ENCODE results near the gene NIPAL3.

The NIPAL3 gene

GRCh38 chr1:24424990-24425389 lies 9.4 kb downstream of the NIPAL3 start:
- DNase-seq (ENCODE audit: low read depth in 1 of 2, low spot score in 1 of 2) = no peak
- Histone ChIP-seq H3K27ac (replicated peaks) (no peak overlapping the region), H3K27me3 (ENCODE audit: insufficient read depth, poor library complexity, severe bottlenecking) (no peaks in the 10 kb centered on the region), H3K4me3 (replicated peaks; ENCODE audit: insufficient read depth, low read length) (no peak overlapping the region)
- TF ChIP-seq, protein P1, sequence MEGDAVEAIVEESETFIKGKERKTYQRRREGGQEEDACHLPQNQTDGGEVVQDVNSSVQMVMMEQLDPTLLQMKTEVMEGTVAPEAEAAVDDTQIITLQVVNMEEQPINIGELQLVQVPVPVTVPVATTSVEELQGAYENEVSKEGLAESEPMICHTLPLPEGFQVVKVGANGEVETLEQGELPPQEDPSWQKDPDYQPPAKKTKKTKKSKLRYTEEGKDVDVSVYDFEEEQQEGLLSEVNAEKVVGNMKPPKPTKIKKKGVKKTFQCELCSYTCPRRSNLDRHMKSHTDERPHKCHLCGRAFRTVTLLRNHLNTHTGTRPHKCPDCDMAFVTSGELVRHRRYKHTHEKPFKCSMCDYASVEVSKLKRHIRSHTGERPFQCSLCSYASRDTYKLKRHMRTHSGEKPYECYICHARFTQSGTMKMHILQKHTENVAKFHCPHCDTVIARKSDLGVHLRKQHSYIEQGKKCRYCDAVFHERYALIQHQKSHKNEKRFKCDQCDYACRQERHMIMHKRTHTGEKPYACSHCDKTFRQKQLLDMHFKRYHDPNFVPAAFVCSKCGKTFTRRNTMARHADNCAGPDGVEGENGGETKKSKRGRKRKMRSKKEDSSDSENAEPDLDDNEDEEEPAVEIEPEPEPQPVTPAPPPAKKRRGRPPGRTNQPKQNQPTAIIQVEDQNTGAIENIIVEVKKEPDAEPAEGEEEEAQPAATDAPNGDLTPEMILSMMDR (IDR thresholded peaks at IDR 0.05; ENCODE audit: insufficient read depth, low read length) = no peak
- TF ChIP-seq, protein P2, sequence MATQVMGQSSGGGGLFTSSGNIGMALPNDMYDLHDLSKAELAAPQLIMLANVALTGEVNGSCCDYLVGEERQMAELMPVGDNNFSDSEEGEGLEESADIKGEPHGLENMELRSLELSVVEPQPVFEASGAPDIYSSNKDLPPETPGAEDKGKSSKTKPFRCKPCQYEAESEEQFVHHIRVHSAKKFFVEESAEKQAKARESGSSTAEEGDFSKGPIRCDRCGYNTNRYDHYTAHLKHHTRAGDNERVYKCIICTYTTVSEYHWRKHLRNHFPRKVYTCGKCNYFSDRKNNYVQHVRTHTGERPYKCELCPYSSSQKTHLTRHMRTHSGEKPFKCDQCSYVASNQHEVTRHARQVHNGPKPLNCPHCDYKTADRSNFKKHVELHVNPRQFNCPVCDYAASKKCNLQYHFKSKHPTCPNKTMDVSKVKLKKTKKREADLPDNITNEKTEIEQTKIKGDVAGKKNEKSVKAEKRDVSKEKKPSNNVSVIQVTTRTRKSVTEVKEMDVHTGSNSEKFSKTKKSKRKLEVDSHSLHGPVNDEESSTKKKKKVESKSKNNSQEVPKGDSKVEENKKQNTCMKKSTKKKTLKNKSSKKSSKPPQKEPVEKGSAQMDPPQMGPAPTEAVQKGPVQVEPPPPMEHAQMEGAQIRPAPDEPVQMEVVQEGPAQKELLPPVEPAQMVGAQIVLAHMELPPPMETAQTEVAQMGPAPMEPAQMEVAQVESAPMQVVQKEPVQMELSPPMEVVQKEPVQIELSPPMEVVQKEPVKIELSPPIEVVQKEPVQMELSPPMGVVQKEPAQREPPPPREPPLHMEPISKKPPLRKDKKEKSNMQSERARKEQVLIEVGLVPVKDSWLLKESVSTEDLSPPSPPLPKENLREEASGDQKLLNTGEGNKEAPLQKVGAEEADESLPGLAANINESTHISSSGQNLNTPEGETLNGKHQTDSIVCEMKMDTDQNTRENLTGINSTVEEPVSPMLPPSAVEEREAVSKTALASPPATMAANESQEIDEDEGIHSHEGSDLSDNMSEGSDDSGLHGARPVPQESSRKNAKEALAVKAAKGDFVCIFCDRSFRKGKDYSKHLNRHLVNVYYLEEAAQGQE (IDR thresholded peaks at IDR 0.05; ENCODE audit: insufficient replicate concordance, low read depth) = no peak
- no peak for TF ChIP-seq POLR2AphosphoS5 (IDR thresholded peaks at IDR 0.05; ENCODE audit: low read depth)
- no peak for TF ChIP-seq SPI1 (IDR thresholded peaks at IDR 0.05; ENCODE audit: borderline replicate concordance, low read depth)
- no peak for TF ChIP-seq GABPA (IDR thresholded peaks at IDR 0.05; ENCODE audit: low read depth)

DNA sequence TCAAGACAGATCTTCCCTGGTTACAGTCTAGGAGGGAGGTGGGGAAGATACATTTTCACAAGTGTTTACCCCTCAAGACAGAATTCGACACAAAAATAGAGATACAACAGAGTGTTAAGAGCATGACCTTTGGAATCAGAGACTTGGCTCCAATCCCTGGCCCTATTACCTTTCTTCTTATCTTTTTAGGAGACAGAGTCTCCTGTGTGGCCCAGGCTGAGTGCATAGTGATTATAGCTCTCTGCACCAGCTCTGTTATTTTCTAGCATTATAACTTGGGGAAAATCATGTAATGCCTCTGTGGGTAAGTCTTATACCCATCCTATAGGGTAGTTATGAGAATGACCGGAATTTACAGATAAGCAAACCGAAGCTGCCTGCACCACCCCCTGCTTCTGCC lies 9.8 kb downstream of the NIPAL3 start:
- TF ChIP-seq, protein P1 (IDR thresholded peaks at IDR 0.05; ENCODE audit: insufficient read depth, low read length) = no peak
- TF ChIP-seq GABPA (IDR thresholded peaks at IDR 0.05; ENCODE audit: low read depth) (no peak), SPI1 (IDR thresholded peaks at IDR 0.05; ENCODE audit: borderline replicate concordance, low read depth) (no peak), POLR2AphosphoS5 (IDR thresholded peaks at IDR 0.05; ENCODE audit: low read depth) (no peak)
- TF ChIP-seq, protein P2 (IDR thresholded peaks at IDR 0.05; ENCODE audit: insufficient replicate concordance, low read depth) = no peak
- Histone ChIP-seq H3K4me3 (replicated peaks; ENCODE audit: insufficient read depth, low read length) (no peak overlapping the region), H3K27ac (replicated peaks) (no peak overlapping the region), H3K27me3 (ENCODE audit: insufficient read depth, poor library complexity, severe bottlenecking) (no peaks in the 10 kb centered on the region)
- DNase-seq (ENCODE audit: low read depth in 1 of 2, low spot score in 1 of 2) = no peak

DNA sequence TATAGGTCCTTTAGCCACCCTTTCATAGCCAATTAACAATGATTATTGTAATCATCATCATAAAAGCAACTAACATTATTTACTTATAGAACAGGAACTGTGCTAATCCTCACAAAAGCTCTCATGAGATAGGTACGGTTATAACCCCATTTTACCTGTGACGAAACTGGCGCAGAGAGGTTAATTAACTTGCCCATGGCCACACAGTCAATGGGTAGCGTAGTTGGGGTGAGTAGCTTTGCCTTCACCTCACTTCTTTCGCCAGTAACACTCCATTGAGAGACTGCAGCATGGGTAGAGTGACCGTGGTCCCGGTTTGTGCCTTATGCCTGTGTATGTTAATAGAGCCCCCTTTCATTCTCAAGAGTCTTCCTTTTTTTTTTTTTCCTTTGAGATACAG lies 10.3 kb downstream of the NIPAL3 start:
- Histone ChIP-seq H3K4me3 (replicated peaks; ENCODE audit: insufficient read depth, low read length) (no peak overlapping the region), H3K27ac (replicated peaks) (no peak overlapping the region), H3K27me3 (ENCODE audit: insufficient read depth, poor library complexity, severe bottlenecking) (no peaks in the 10 kb centered on the region)
- no peak for DNase-seq (ENCODE audit: low read depth in 1 of 2, low spot score in 1 of 2)
- TF ChIP-seq GABPA (IDR thresholded peaks at IDR 0.05; ENCODE audit: low read depth) (no peak), SPI1 (IDR thresholded peaks at IDR 0.05; ENCODE audit: borderline replicate concordance, low read depth) (no peak), POLR2AphosphoS5 (IDR thresholded peaks at IDR 0.05; ENCODE audit: low read depth) (no peak)
- TF ChIP-seq, protein P1 (IDR thresholded peaks at IDR 0.05; ENCODE audit: insufficient read depth, low read length) = no peak
- TF ChIP-seq, protein P2 (IDR thresholded peaks at IDR 0.05; ENCODE audit: insufficient replicate concordance, low read depth) = no peak
